B cell (primary cell): ENCODE measurements around the gene PIAS4. TPM values are rescaled to one million over a fixed set of nuclear protein-coding genes. Genes with fewer than 3 reads are reported as not detected.

ENCODE experiments used
- ATAC-seq: fragments of 200-7000 bp; cut with Tn5 transposase; one replicate; pipeline ENCODE4 v1.10.0; 2021; ENCODE audit warnings: low read depth, mild to moderate bottlenecking, moderate number of reproducible peaks, moderate library complexity
- CTCF ChIA-PET: fragments of 350-600 bp; sonication (Branson Sonifier 250); formaldehyde crosslinking; loops from one replicate; lab custom pipeline; 2021; ENCODE audit warnings: antibody characterized with exemption, inconsistent platforms; lab: Charles Lee
- POLR2A ChIA-PET: fragments of 350-600 bp; sonication (Branson Sonifier 250); formaldehyde crosslinking; loops from one replicate; lab custom pipeline; 2021; ENCODE audit warnings: antibody characterized with exemption; lab: Charles Lee
- DNase-seq: peaks from one replicate; pipeline ENCODE4 v3.0.0; 2013
- H2AFZ ChIP-seq: 2 replicates; pipeline ENCODE4 v1.6.1; 2012; ENCODE audit warnings: mild to moderate bottlenecking, low read depth, low read length; ENCODE audit not compliant: insufficient read depth, poor library complexity, severe bottlenecking
- H3K27ac ChIP-seq, 2 donors: 1 replicate in 1 of 2; 2 replicates in 1 of 2; pipeline ENCODE4 v1.5.1; 2012 to 2013; ENCODE audit warnings: low read length in 2 of 2, mild to moderate bottlenecking in 2 of 2, moderate library complexity in 1 of 2
- H3K27me3 ChIP-seq, 4 experiments: fragments of 200-600 bp in 1 of 4; sonication (generic) in 1 of 4; replicated peaks in 1 of 4; 1 replicate in 2 of 4; 2 replicates in 2 of 4; pipeline versions ENCODE4 v1.6.1 to v1.7.0; 2013 to 2016; ENCODE audit warnings: low read length in 3 of 4, mild to moderate bottlenecking in 2 of 4, mixed read lengths in 1 of 4, moderate library complexity in 1 of 4; ENCODE audit not compliant: insufficient read depth in 4 of 4, control insufficient read depth in 3 of 4; ENCODE audit errors: control extremely low read depth in 1 of 4
- H3K36me3 ChIP-seq, 2 experiments: replicated peaks in 1 of 2; 1 replicate in 1 of 2; 2 replicates in 1 of 2; pipeline versions ENCODE4 v1.6.1 to v1.7.1; 2013; ENCODE audit warnings: low read length in 1 of 2; ENCODE audit not compliant: insufficient read depth in 2 of 2, control insufficient read depth in 1 of 2; ENCODE audit errors: control extremely low read depth in 1 of 2, extremely low read depth in 1 of 2
- H3K4me1 ChIP-seq, 2 donors: fragments of 200-600 bp in 1 of 2; sonication (generic) in 1 of 2; 1 replicate in 1 of 2; 2 replicates in 1 of 2; pipeline versions ENCODE4 v1.5.1 to v1.6.1; 2013 to 2017; ENCODE audit warnings: low read length in 2 of 2; ENCODE audit not compliant: control insufficient read depth in 2 of 2, insufficient read depth in 2 of 2
- H3K4me2 ChIP-seq: replicated peaks from 2 replicates; pipeline ENCODE3; 2012; ENCODE audit warnings: mild to moderate bottlenecking, low read depth, low read length; ENCODE audit not compliant: poor library complexity, severe bottlenecking
- H3K4me3 ChIP-seq, 5 experiments: fragments of 200-600 bp in 1 of 5; sonication (generic) in 1 of 5; 1 replicate in 3 of 5; 2 replicates in 2 of 5; pipeline versions ENCODE4 v1.5.1 to v1.7.0; 2011 to 2016; ENCODE audit warnings: low read length in 4 of 5, mild to moderate bottlenecking in 4 of 5, low read depth in 2 of 5, control low read depth in 1 of 5, moderate library complexity in 1 of 5; ENCODE audit not compliant: insufficient read depth in 1 of 5; ENCODE audit errors: control extremely low read depth in 1 of 5, extremely low read depth in 1 of 5
- H3K79me2 ChIP-seq: fragments of 200-600 bp; sonication (generic); one replicate; pipeline ENCODE4 v1.6.0; 2016; ENCODE audit warnings: low read length; ENCODE audit not compliant: control insufficient read depth, insufficient read depth
- H3K9ac ChIP-seq: fragments of 200-600 bp; sonication (generic); 2 replicates; pipeline ENCODE4 v1.6.1; 2017; ENCODE audit warnings: mild to moderate bottlenecking, low read length, moderate library complexity
- H3K9me3 ChIP-seq, 3 donors: one replicate each; pipeline versions ENCODE4 v1.6.1 to v1.7.1; 2013; ENCODE audit warnings: low read length in 2 of 3; ENCODE audit not compliant: control insufficient read depth in 2 of 3, insufficient read depth in 1 of 3; ENCODE audit errors: control extremely low read depth in 1 of 3
- H4K20me1 ChIP-seq: 2 replicates; pipeline ENCODE4 v1.6.0; 2012; ENCODE audit warnings: mild to moderate bottlenecking, low read length; ENCODE audit not compliant: insufficient read depth, control insufficient read depth, poor library complexity, severe bottlenecking
- H3K27ac Mint-ChIP-seq: one replicate; pipeline ENCODE4 v1.8.0; 2021; ENCODE audit warnings: mixed read lengths
- H3K27me3 Mint-ChIP-seq: one replicate; pipeline ENCODE4 v1.8.0; 2021; ENCODE audit warnings: mixed read lengths
- H3K4me1 Mint-ChIP-seq: one replicate; pipeline ENCODE4 v1.8.0; 2021; ENCODE audit warnings: mixed read lengths
- H3K4me3 Mint-ChIP-seq: one replicate; pipeline ENCODE4 v1.8.0; 2021; ENCODE audit warnings: mixed read lengths
- H3K9me3 Mint-ChIP-seq: one replicate; pipeline ENCODE4 v1.8.0; 2022; ENCODE audit warnings: mixed read lengths; ENCODE audit not compliant: insufficient read depth
- CTCF ChIP-seq: fragments of 200-600 bp; IDR thresholded peaks from one replicate; pipeline ENCODE4 v1.8.0; 2022; ENCODE audit warnings: antibody characterized with exemption, mild to moderate bottlenecking
- EZH2 ChIP-seq: IDR thresholded peaks from 2 replicates; pipeline ENCODE4 v1.6.1; 2012; ENCODE audit warnings: borderline replicate concordance, low read depth, mild to moderate bottlenecking, moderate library complexity, low read length; ENCODE audit not compliant: insufficient read depth, poor library complexity, severe bottlenecking
- WGBS: methylation state at CpG from one replicate; pipeline ENCODE4 v1.1.5; 2013; ENCODE audit warnings: missing lambda C conversion rate; ENCODE audit not compliant: insufficient coverage; 5-methylcytosine and 5-hydroxymethylcytosine counted together
- intact Hi-C: fragments of 100-400 bp; cut with micrococcal nuclease; formaldehyde crosslinking; loops from one replicate; pipeline ENCODE4 v1.10.0; 2022
- polyA plus RNA-seq: library from polyadenylated mRNA; depleted of rRNA; stranded (reverse); fragments of >200 nt; gene quantifications from 2 replicates; pipeline ENCODE4 v1.2.3, GENCODE V29; 2012
- total RNA-seq, 2 donors: library from RNA; stranded (reverse); fragments of 120-200 nt in 1 of 2; gene quantifications; 1 replicate in 1 of 2; 2 replicates in 1 of 2; pipeline versions ENCODE4 v1.2.3 to v1.2.4, GENCODE V29; 2013 to 2022

PIAS4 gene
- total and polyA plus RNA-seq, 2 donors (not counting 1 experiment from before 2014, with no cell fraction given) = 13.7 to 56.8 TPM

- no peak overlapping the region for H3K9ac ChIP-seq
- H3K36me3 ChIP-seq = peaks cover 3 to 84% of the 10 kb centered on the region in 2 experiments
- DNase-seq (peak; percentile 37), ATAC-seq (no peak)
- H3K4me2 ChIP-seq = no peak overlapping the region
- WGBS = 94% methylated on average over 26 of the region's 31 CpGs
- Mint-ChIP-seq H3K27ac (peak overlapping the region; percentile 50), H3K9me3 (no peaks in the 10 kb centered on the region), H3K27me3 (no peaks in the 10 kb centered on the region), H3K4me1 (peaks cover 35% of the 10 kb centered on the region), H3K4me3 (no peak overlapping the region)
- peaks cover 0 to 4% (median 0%) of the 10 kb centered on the region in 3 donors for H3K9me3 ChIP-seq
- peaks cover 11 to 18% of the 10 kb centered on the region in 2 donors for H3K4me1 ChIP-seq
- POLR2A ChIA-PET = no interaction called here
- H3K4me3 ChIP-seq = no peak overlapping the region
- CTCF ChIA-PET = no interaction called here
- H2AFZ ChIP-seq = no peak overlapping the region
- peaks cover 43% of the 10 kb centered on the region for H3K79me2 ChIP-seq
- intact Hi-C loops = no loop called here
- no peak overlapping the region for H3K27ac ChIP-seq
- TF ChIP-seq EZH2 = no peak
- peaks cover 96% of the 10 kb centered on the region for H4K20me1 ChIP-seq
- no peaks in the 10 kb centered on the region for H3K27me3 ChIP-seq
These were observed 26.9 kb upstream of the PIAS4 start for GRCh38 chr19:3980353-3981251.

GRCh38 chr19:3981373-3981735 is 26.2 kb upstream of the PIAS4 start:
- CTCF ChIA-PET = no interaction called here
- intact Hi-C loops = no loop called here

More at GRCh38 chr19:3981373-3981735, 26.2 kb upstream of the PIAS4 start:
- H3K36me3 ChIP-seq = peaks cover 3 to 79% of the 10 kb centered on the region in 2 experiments
- no peak for ATAC-seq
- H3K27me3 Mint-ChIP-seq = no peaks in the 10 kb centered on the region
- POLR2A ChIA-PET = no interaction called here
- no peaks in the 10 kb centered on the region for H3K9me3 Mint-ChIP-seq
- peaks cover 0 to 4% (median 0%) of the 10 kb centered on the region in 3 donors for H3K9me3 ChIP-seq
- no peak overlapping the region for H3K4me3 ChIP-seq
- 89% methylated on average over 10 of the region's 10 CpGs for WGBS
- no peak for DNase-seq
- no peak overlapping the region for H2AFZ ChIP-seq
- H3K4me1 ChIP-seq = peaks cover 18 to 26% of the 10 kb centered on the region in 2 donors
- no peak overlapping the region for H3K4me2 ChIP-seq
- no peak overlapping the region for H3K9ac ChIP-seq
- no peak overlapping the region for H3K4me3 Mint-ChIP-seq
- peaks cover 89% of the 10 kb centered on the region for H4K20me1 ChIP-seq
- peak overlapping the region; percentile 50 for H3K27ac Mint-ChIP-seq
- H3K27me3 ChIP-seq = no peaks in the 10 kb centered on the region
- H3K79me2 ChIP-seq = peaks cover 43% of the 10 kb centered on the region
- peaks cover 42% of the 10 kb centered on the region for H3K4me1 Mint-ChIP-seq
- H3K27ac ChIP-seq = no peak overlapping the region
- TF ChIP-seq CTCF = no peak
- no peak for TF ChIP-seq EZH2
